Ovary (tissue), 9 donors: ENCODE measurements around the gene DDX46. TPM values are rescaled to one million over a fixed set of nuclear protein-coding genes. Genes with fewer than 3 reads are reported as not detected.
"Not testable (repeated sequence)": the region's sequence is repeated elsewhere in the genome, so short reads cannot be mapped to it uniquely, and the experiment has no call there.

Experiments used
- DNase-seq, 5 donors: peaks; one replicate each; pipeline ENCODE4 v3.0.0-alpha.2; 2019 to 2020
- H3K27ac ChIP-seq, 2 donors: fragments of 200-600 bp; one replicate each; pipeline versions ENCODE4 v1.5.1 to v1.8.0; 2019 to 2022
- H3K27me3 ChIP-seq: fragments of 200-600 bp; one replicate; pipeline ENCODE4 v1.8.0; 2022
- H3K36me3 ChIP-seq: fragments of 200-600 bp; sonication (generic); one replicate; pipeline ENCODE4 v1.5.1; 2019
- H3K4me1 ChIP-seq: one replicate; pipeline ENCODE4 v1.8.1; 2013; ENCODE audit warnings: mild to moderate bottlenecking, moderate library complexity; ENCODE audit not compliant: insufficient read depth
- H3K4me3 ChIP-seq: fragments of 200-600 bp; sonication (generic); one replicate; pipeline ENCODE4 v1.5.1; 2017
- H3K9me3 ChIP-seq, 2 donors: fragments of 200-600 bp in 1 of 2; sonication (generic) in 1 of 2; one replicate each; pipeline versions ENCODE4 v1.5.1 to v1.8.1; 2013 to 2019; ENCODE audit warnings: mild to moderate bottlenecking in 1 of 2, moderate library complexity in 1 of 2
- CTCF ChIP-seq, 3 donors: fragments of 450-650 bp in 2 of 3; fragments of 200-600 bp in 1 of 3; IDR thresholded peaks; one replicate each; pipeline versions ENCODE4 v1.5.1 to v1.8.0; 2016 to 2022; ENCODE audit warnings: antibody characterized with exemption in 3 of 3, mild to moderate bottlenecking in 1 of 3
- EP300 ChIP-seq: sonication (generic); formaldehyde crosslinking; IDR thresholded peaks from one replicate; pipeline ENCODE4 v1.6.1; 2017; ENCODE audit warnings: antibody characterized with exemption
- POLR2A ChIP-seq: fragments of 450-650 bp; IDR thresholded peaks from one replicate; pipeline ENCODE4 v1.6.1; 2017; ENCODE audit warnings: antibody characterized with exemption, mild to moderate bottlenecking, moderate library complexity
- WGBS, 3 donors: extraction: QIAGEN DNeasy Blood & Tissue Kit in 1 of 3; methylation state at CpG; one replicate each; pipeline versions ENCODE4 v1.1.5 to v1.1.7; 2013 to 2017; 5-methylcytosine and 5-hydroxymethylcytosine counted together
- intact Hi-C, 4 donors: fragments of 100-400 bp; cut with DNase I; formaldehyde crosslinking; loops; one replicate each; pipeline versions ENCODE4 v1.11.0 to v1.15.1; 2022 to 2023
- polyA plus RNA-seq, 2 donors: library from polyadenylated mRNA; stranded (reverse); fragments of 200-250 nt in 1 of 2; fragments of 350-450 nt in 1 of 2; fragmentation: Illumina TruSeq in 1 of 2; extraction: RNeasy Lipid Tissue Mini Kit (QIAGEN cat#74804) in 1 of 2; gene quantifications; one replicate each; pipeline ENCODE4 v1.2.3, GENCODE V29; 2013 to 2014
- total RNA-seq, 7 donors: library from RNA; depleted of rRNA in 2 of 7; stranded (reverse); fragments of >200 nt in 2 of 7; fragmentation: NEBNext Ultra II Directional in 3 of 7; extraction: Animal tissue kit (Norgen Biotek cat#: 25700) in 3 of 7; gene quantifications; one replicate each; pipeline versions ENCODE4 v1.1.0 to v1.2.4, GENCODE V29; 2016 to 2023
- donor health status: DM: no; HTN: no; CAD: no; lungs with moderate emphysema.
- donor health status: DM: no; HTN: no; CAD: no.
- donor health status: Bipolar disorder and iron deficiency.
- donor health status: DM: yes; HTN: yes; CAD: no.
- donor health status: DM: no; HTN: no; CAD: no.
- donor health status: DM: yes; HTN: yes; CAD: no.

The DDX46 gene
- total and polyA plus RNA-seq, 9 donors, result 17.8 to 54.7 (median 40.2) TPM

GRCh38 chr5:134851307-134851923 is 92.8 kb downstream of the DDX46 start:
- TF ChIP-seq EP300 (no peak), POLR2A (no peak), CTCF (IDR thresholded peaks at IDR 0.05) (no peak)
- H3K27ac ChIP-seq, result no peak overlapping the region
- DNase-seq, result no peak
- no peaks in the 10 kb centered on the region for H3K36me3 ChIP-seq
- 30 to 42% (median 38%) methylated on average over 1 of the region's 1 CpG for WGBS, 3 donors
- no peaks in the 10 kb centered on the region for H3K9me3 ChIP-seq
- intact Hi-C loops, result no loop called here
- H3K4me1 ChIP-seq, result peaks cover 1% of the 10 kb centered on the region
- no peaks in the 10 kb centered on the region for H3K27me3 ChIP-seq
- H3K4me3 ChIP-seq, result no peak overlapping the region

- H3K9me3 ChIP-seq, H3K27ac ChIP-seq, H3K36me3 ChIP-seq, H3K27me3 ChIP-seq, intact Hi-C loops, DNase-seq, H3K4me1 ChIP-seq, H3K4me3 ChIP-seq: not testable (repeated sequence)
- WGBS, 3 donors, result 91 to 95% (median 92%) methylated on average over 7 of the region's 7 CpGs
Measured at GRCh38 chr5:134856465-134856864, 97.9 kb downstream of the DDX46 start.

DNA sequence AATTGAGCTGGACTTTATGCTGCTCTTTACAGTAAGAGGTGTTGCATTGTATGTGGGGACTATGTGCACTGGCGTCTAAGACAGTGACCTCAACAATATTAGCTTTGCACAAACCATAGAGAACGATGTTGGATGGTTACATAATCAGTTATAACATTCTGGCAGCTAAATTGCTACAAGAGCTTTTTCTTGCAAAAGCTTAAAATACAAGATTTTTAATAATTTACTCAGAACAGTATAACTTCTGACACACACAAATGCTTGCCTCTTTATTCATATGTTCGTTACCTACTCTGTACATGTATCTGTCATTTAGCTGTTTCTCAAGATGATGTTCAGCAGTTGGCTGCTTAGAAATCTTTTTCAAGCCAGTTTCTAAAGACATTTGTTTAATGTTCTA is 98.8 kb downstream of the DDX46 start:
- no peaks in the 10 kb centered on the region for H3K27me3 ChIP-seq
- WGBS, 3 donors, result 55 to 67% (median 59%) methylated on average over 3 of the region's 3 CpGs
- no peaks in the 10 kb centered on the region for H3K9me3 ChIP-seq
- TF ChIP-seq POLR2A (no peak), CTCF (IDR thresholded peaks at IDR 0.05) (no peak), EP300 (no peak)
- no peaks in the 10 kb centered on the region for H3K4me1 ChIP-seq
- H3K36me3 ChIP-seq, result no peaks in the 10 kb centered on the region
- DNase-seq, result no peak
- H3K27ac ChIP-seq, result no peak overlapping the region
- no peak overlapping the region for H3K4me3 ChIP-seq
- intact Hi-C loops, result no loop called here

DNA sequence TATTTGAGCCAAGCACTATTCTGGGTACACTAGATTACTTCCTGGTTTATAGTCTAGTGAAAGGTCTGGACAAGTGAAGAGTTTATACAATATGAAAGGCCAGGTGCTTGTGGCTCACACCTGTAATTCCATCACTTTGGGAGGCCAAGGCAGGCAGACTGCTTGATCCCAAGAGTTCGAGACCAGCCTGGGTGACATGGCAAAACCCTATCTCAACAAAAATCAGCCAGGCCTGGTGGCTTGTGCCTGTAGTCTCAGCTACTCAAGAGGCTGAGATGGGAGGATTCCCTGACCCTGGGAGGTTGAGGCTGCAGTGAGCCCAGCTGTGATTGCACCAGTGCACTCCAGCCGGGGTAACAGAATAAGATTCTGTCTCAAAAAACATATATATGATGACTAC is 106.1 kb downstream of the DDX46 start:
- H3K4me3 ChIP-seq, result no peak overlapping the region
- H3K27me3 ChIP-seq, result no peaks in the 10 kb centered on the region
- DNase-seq, result no peak
- intact Hi-C loops, result no loop called here
- H3K27ac ChIP-seq, result no peak overlapping the region
- H3K9me3 ChIP-seq, result no peaks in the 10 kb centered on the region
- 80 to 94% (median 91%) methylated on average over 2 of the region's 2 CpGs for WGBS, 3 donors
- no peaks in the 10 kb centered on the region for H3K4me1 ChIP-seq
- TF ChIP-seq EP300 (no peak), CTCF (IDR thresholded peaks at IDR 0.05) (no peak), POLR2A (no peak)
- no peaks in the 10 kb centered on the region for H3K36me3 ChIP-seq

DNA sequence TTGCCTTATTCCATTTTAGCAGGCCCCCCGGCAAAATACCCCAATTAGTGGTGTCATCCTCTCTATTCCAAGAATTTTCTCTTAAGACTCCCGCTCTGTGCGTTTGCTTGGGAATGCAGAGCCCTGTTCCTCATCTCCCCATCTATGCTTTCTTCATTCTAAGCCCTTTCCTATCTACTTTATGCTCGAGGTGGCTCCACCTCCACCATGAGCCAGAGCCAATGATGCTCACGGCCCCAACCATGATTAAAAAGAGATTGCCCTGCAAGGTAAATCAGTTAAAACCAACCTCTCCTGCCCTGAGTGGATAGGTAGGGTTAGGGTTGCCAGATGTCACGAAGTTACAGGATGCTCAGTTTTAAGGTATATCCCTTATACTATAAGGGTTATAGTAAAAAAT is 114.9 kb downstream of the DDX46 start:
- Histone ChIP-seq H3K9me3 (no peaks in the 10 kb centered on the region), H3K36me3 (no peaks in the 10 kb centered on the region), H3K27me3 (no peaks in the 10 kb centered on the region), H3K27ac (peak overlapping the region in 1 of 2 donors; percentile 87), H3K4me1 (peaks cover 6% of the 10 kb centered on the region), H3K4me3 (no peak overlapping the region)
- TF ChIP-seq POLR2A (no peak), EP300 (no peak), CTCF (IDR thresholded peaks at IDR 0.05) (no peak)
- no peak for DNase-seq
- WGBS, 3 donors, result 83 to 84% (median 83%) methylated on average over 6 of the region's 6 CpGs
- intact Hi-C loops, result no loop called here
